Endothelial cell of umbilical vein (primary cell): ENCODE measurements around the gene GAB2. TPM values are rescaled to one million over a fixed set of nuclear protein-coding genes. Genes with fewer than 3 reads are reported as not detected.

Experiments
- BruUV-seq: library from RNA; stranded (reverse); fragments of 400-500 nt; replicated peaks from 2 replicates; lab custom pipeline; 2021; lab: Mats Ljungman, UMichigan
- CTCF ChIA-PET: fragments of 300-600, 350-600 bp; sonication (Branson Sonifier 250); formaldehyde crosslinking; loops from one replicate; lab custom pipeline; 2021; ENCODE audit warnings: antibody characterized with exemption, inconsistent platforms; lab: Charles Lee
- POLR2A ChIA-PET: fragments of 300-600, 350-600 bp; sonication (Branson Sonifier 250); formaldehyde crosslinking; loops from one replicate; lab custom pipeline; 2021; ENCODE audit warnings: antibody characterized with exemption, inconsistent platforms; lab: Charles Lee
- DNase-seq: peaks from one replicate; pipeline ENCODE4 v3.0.0-alpha.2; 2011; ENCODE audit warnings: low read depth, low spot score
- FAIRE-seq: peaks from 2 replicates; lab custom pipeline; 2011; peaks lifted over from hg19 to GRCh38; lab: Jason Lieb, UNC
- H2AFZ ChIP-seq: 2 replicates; pipeline ENCODE4 v1.6.0; 2012; ENCODE audit warnings: low read depth, low read length, control low read depth, inconsistent platforms
- H3K27ac ChIP-seq: 2 replicates; pipeline ENCODE4 v1.5.1; 2011; ENCODE audit warnings: low read depth, mild to moderate bottlenecking, control low read depth, low read length, moderate library complexity; ENCODE audit not compliant: insufficient read depth
- H3K27me3 ChIP-seq, 2 experiments: 2 replicates each; pipeline versions ENCODE4 v1.6.0 to v1.6.1; 2011; ENCODE audit warnings: low read length in 2 of 2, mixed read lengths in 1 of 2; ENCODE audit not compliant: control insufficient read depth in 2 of 2, insufficient read depth in 2 of 2
- H3K36me3 ChIP-seq, 2 experiments: 2 replicates in 1 of 2; 3 replicates in 1 of 2; pipeline ENCODE4 v1.5.1; 2011; ENCODE audit warnings: low read length in 2 of 2, mild to moderate bottlenecking in 1 of 2, moderate library complexity in 1 of 2; ENCODE audit not compliant: control insufficient read depth in 2 of 2, insufficient read depth in 2 of 2; ENCODE audit errors: extremely low read depth in 1 of 2
- H3K4me1 ChIP-seq: 3 replicates; pipeline ENCODE4 v1.5.1; 2011; ENCODE audit warnings: mild to moderate bottlenecking, low read length; ENCODE audit not compliant: control insufficient read depth, insufficient read depth; ENCODE audit errors: extremely low read depth
- H3K4me2 ChIP-seq: 2 replicates; pipeline ENCODE4 v1.6.1; 2011; ENCODE audit warnings: low read length, control low read depth, mixed read lengths; ENCODE audit not compliant: insufficient read depth
- H3K4me3 ChIP-seq, 3 experiments: fragments of 200-600 bp in 1 of 3; sonication (generic), shearing (Covaris generic) in 1 of 3; replicated peaks in 1 of 3; 2 replicates each; pipeline ENCODE4 v1.5.1; 2011 to 2016; ENCODE audit warnings: control low read depth in 3 of 3, low read length in 3 of 3, mild to moderate bottlenecking in 2 of 3, inconsistent platforms in 1 of 3, low read depth in 1 of 3, moderate library complexity in 1 of 3; ENCODE audit not compliant: insufficient read depth in 1 of 3
- H3K79me2 ChIP-seq: 2 replicates; pipeline ENCODE4 v1.6.0; 2012; ENCODE audit warnings: low read length, inconsistent platforms; ENCODE audit not compliant: control insufficient read depth, insufficient read depth
- H3K9ac ChIP-seq: replicated peaks from 2 replicates; pipeline ENCODE3; 2011; ENCODE audit warnings: low read length, control low read depth; ENCODE audit not compliant: insufficient read depth; ENCODE audit errors: extremely low read depth
- H3K9me1 ChIP-seq: replicated peaks from 3 replicates; pipeline ENCODE4 v1.6.0; 2011; ENCODE audit warnings: mild to moderate bottlenecking, low read length; ENCODE audit not compliant: control insufficient read depth, insufficient read depth; ENCODE audit errors: extremely low read depth
- H3K9me3 ChIP-seq: replicated peaks from 2 replicates; pipeline ENCODE4 v1.5.1; 2012; ENCODE audit warnings: low read length, inconsistent platforms; ENCODE audit not compliant: control insufficient read depth, insufficient read depth
- H4K20me1 ChIP-seq: replicated peaks from 2 replicates; pipeline ENCODE3; 2011; ENCODE audit warnings: mild to moderate bottlenecking, low read length; ENCODE audit not compliant: control insufficient read depth, insufficient read depth; ENCODE audit errors: extremely low read depth
- CTCF ChIP-seq, 2 donors: IDR thresholded peaks; 1 replicate in 1 of 2; 2 replicates in 1 of 2; pipeline ENCODE4 v1.5.1; 2011; ENCODE audit warnings: low read length in 2 of 2, mild to moderate bottlenecking in 2 of 2, moderate library complexity in 2 of 2, control low read depth in 1 of 2, inconsistent platforms in 1 of 2, low read depth in 1 of 2; ENCODE audit not compliant: insufficient read depth in 1 of 2; ENCODE audit errors: extremely low read depth in 1 of 2
- EZH2 ChIP-seq: IDR thresholded peaks from 2 replicates; pipeline ENCODE4 v1.6.1; 2012; ENCODE audit warnings: borderline replicate concordance, low read depth, mild to moderate bottlenecking, moderate library complexity, low read length, inconsistent platforms; ENCODE audit not compliant: severe bottlenecking
- FOS ChIP-seq: IDR thresholded peaks from 2 replicates; pipeline ENCODE4 v1.6.1; 2011; ENCODE audit warnings: mild to moderate bottlenecking, low read length, moderate library complexity, borderline replicate concordance; ENCODE audit not compliant: insufficient read depth
- GATA2 ChIP-seq: IDR thresholded peaks from 2 replicates; pipeline ENCODE4 v1.7.0; 2011; ENCODE audit warnings: low read depth, mild to moderate bottlenecking, moderate library complexity, mixed read lengths, low read length; ENCODE audit not compliant: insufficient read length, insufficient read depth
- JUN ChIP-seq: IDR thresholded peaks from 2 replicates; pipeline ENCODE4 v1.6.1; 2011; ENCODE audit warnings: borderline replicate concordance, low read depth; ENCODE audit not compliant: insufficient read length, insufficient read depth
- MAX ChIP-seq: IDR thresholded peaks from 2 replicates; pipeline ENCODE4 v1.6.1; 2011; ENCODE audit not compliant: insufficient read depth, insufficient read length
- MYC ChIP-seq: IDR thresholded peaks from one replicate; pipeline ENCODE4 v1.6.1; 2011; ENCODE audit warnings: mild to moderate bottlenecking, low read depth, low read length
- POLR2A ChIP-seq: IDR thresholded peaks from 2 replicates; pipeline ENCODE4 v1.6.1; 2012; ENCODE audit warnings: low read depth, mild to moderate bottlenecking, control low read depth, low read length
- POLR2AphosphoS5 ChIP-seq: IDR thresholded peaks from 2 replicates; pipeline ENCODE4 v1.6.1; 2012; ENCODE audit warnings: low read depth, mild to moderate bottlenecking, control low read depth, low read length, moderate library complexity; ENCODE audit not compliant: insufficient read depth
- dilution Hi-C: fragments of 300-500 bp; cut with MboI; formaldehyde crosslinking; loops from one replicate; pipeline ENCODE4 v1.15.0; 2019; ENCODE audit warnings: low sequenced_read_pairs; ENCODE audit not compliant: extremely low pct_ligation_motif_present
- intact Hi-C: fragments of 100-400 bp; cut with micrococcal nuclease; formaldehyde crosslinking; loops from one replicate; pipeline ENCODE4 v1.10.0; 2022
- polyA plus RNA-seq, 4 experiments: library from polyadenylated mRNA; depleted of rRNA in 3 of 4; stranded (reverse) in 3 of 4; unstranded in 1 of 4; fragments of >200 nt; gene quantifications; 2 replicates each; pipeline versions ENCODE4 v1.2.1 to v1.2.3, GENCODE V29; 2011 to 2012; ENCODE audit warnings: missing spikeins in 1 of 4
- total RNA-seq: library from RNA; stranded (reverse); gene quantifications from 2 replicates; pipeline ENCODE4 v1.2.3, GENCODE V29; 2021

Gene GAB2
- total and polyA plus RNA-seq, 2 donors (not counting 3 experiments of a cell fraction or from before 2014, with no cell fraction given), result 19.6 to 39.6 TPM

- POLR2A ChIA-PET, result no interaction called here
- H3K4me2 ChIP-seq, result no peak overlapping the region
- BruUV-seq, result no TSS peak
- intact Hi-C loops, result no loop called here
- H3K27ac ChIP-seq, result no peak overlapping the region
- H3K4me1 ChIP-seq, result no peaks in the 10 kb centered on the region
- dilution Hi-C loops, result no loop called here
- peaks cover 86% of the 10 kb centered on the region for H3K79me2 ChIP-seq
- H3K9me1 ChIP-seq, result no peaks in the 10 kb centered on the region
- peaks cover 4% of the 10 kb centered on the region for H3K9me3 ChIP-seq
- no peak overlapping the region for H2AFZ ChIP-seq
- no peak for FAIRE-seq
- DNase-seq, result no peak
- H3K36me3 ChIP-seq, result no peaks in the 10 kb centered on the region
- H4K20me1 ChIP-seq, result no peaks in the 10 kb centered on the region
- H3K9ac ChIP-seq, result no peak overlapping the region
- H3K4me3 ChIP-seq, result no peak overlapping the region
- no peaks in the 10 kb centered on the region for H3K27me3 ChIP-seq
- no peak for TF ChIP-seq CTCF (IDR thresholded peaks at IDR 0.05; ENCODE audit: extremely low read depth in 1 of 2, insufficient read depth in 1 of 2, low read depth in 1 of 2, low read length in 2 of 2)
- no peak for TF ChIP-seq JUN
- no peak for TF ChIP-seq POLR2A
- TF ChIP-seq FOS, result no peak
- TF ChIP-seq POLR2AphosphoS5, result no peak
- TF ChIP-seq GATA2, result no peak
- no peak for TF ChIP-seq MYC
- TF ChIP-seq MAX, result no peak
- no peak for TF ChIP-seq EZH2
- CTCF ChIA-PET, result no interaction called here
Measured at GRCh38 chr11:78386215-78386941, 31.2 kb downstream of the GAB2 start.
